ENCODE data around the gene KSR1. TPM values are rescaled to one million over a fixed set of nuclear protein-coding genes. Genes with fewer than 3 reads are reported as not detected.

Gene KSR1
- total RNA-seq, 1 experiment from 2014 or later, result 21.7 TPM

GRCh38 chr17:27488231-27488630, 32.0 kb downstream of the KSR1 start:
- no peaks in the 10 kb centered on the region for H3K27me3 ChIP-seq (ENCODE audit: control insufficient read depth, insufficient read depth, low read length)
- no peak overlapping the region for H3K27ac ChIP-seq (ENCODE audit: low read length)
- in situ Hi-C loops (cut with HindIII; ENCODE audit: low pct_unique_long_range_greater_than_20kb, low sequenced_read_pairs) (no loop called here), intact Hi-C loops (cut with micrococcal nuclease; ENCODE audit: unreplicated experiment) (no loop called here)
- DNase-seq (ENCODE audit: low read depth, low spot score) (no peak), ATAC-seq (no peak)
- no TSS peak for BruUV-seq (replicated peaks)
- H3K4me3 ChIP-seq (ENCODE audit: low read depth in 2 of 2, low read length in 2 of 2), result no peak overlapping the region
- ChIA-PET POLR2A (no interaction called here), CTCF (no interaction called here)
- no peaks in the 10 kb centered on the region for H3K36me3 ChIP-seq (ENCODE audit: control insufficient read depth, insufficient read depth, low read length)
- H3K4me1 ChIP-seq (ENCODE audit: control insufficient read depth, insufficient read depth, low read length), result no peaks in the 10 kb centered on the region
- TF ChIP-seq POLR2AphosphoS5 (IDR thresholded peaks at IDR 0.05; ENCODE audit: low read depth, low read length), result no peak
- no peak for TF ChIP-seq REST (IDR thresholded peaks at IDR 0.05; ENCODE audit: insufficient read depth in 1 of 2, low read depth in 2 of 2, low read length in 1 of 2)
- no peak for TF ChIP-seq TCF7L2 (IDR thresholded peaks at IDR 0.05; ENCODE audit: low read depth, low read length)
- TF ChIP-seq CTCF (IDR thresholded peaks at IDR 0.05), result no peak
- no peak for TF ChIP-seq SIN3A (IDR thresholded peaks at IDR 0.05; ENCODE audit: borderline replicate concordance, insufficient read depth, low read depth, low read length)
- H3K9me3 ChIP-seq (ENCODE audit: control insufficient read depth, insufficient read depth, low read depth, low read length), result no peaks in the 10 kb centered on the region

- in situ Hi-C loops (cut with HindIII; ENCODE audit: low pct_unique_long_range_greater_than_20kb, low sequenced_read_pairs), result no loop called here
- Histone ChIP-seq H3K4me1 (ENCODE audit: control insufficient read depth, insufficient read depth, low read length) (no peaks in the 10 kb centered on the region; the same call in 1 of the 2 replicates), H3K36me3 (ENCODE audit: control insufficient read depth, insufficient read depth, low read length) (no peaks in the 10 kb centered on the region), H3K27ac (ENCODE audit: low read length) (no peak overlapping the region), H3K27me3 (ENCODE audit: control insufficient read depth, insufficient read depth, low read length) (no peaks in the 10 kb centered on the region), H3K9me3 (ENCODE audit: control insufficient read depth, insufficient read depth, low read depth, low read length) (no peaks in the 10 kb centered on the region), H3K4me3 (ENCODE audit: low read depth in 2 of 2, low read length in 2 of 2) (no peak overlapping the region)
- ChIA-PET CTCF (no interaction called here), POLR2A (no interaction called here)
- BruUV-seq (replicated peaks), result no TSS peak
- DNase-seq (ENCODE audit: low read depth, low spot score) (no peak), ATAC-seq (no peak)
- TF ChIP-seq CTCF (IDR thresholded peaks at IDR 0.05) (no peak), POLR2AphosphoS5 (IDR thresholded peaks at IDR 0.05; ENCODE audit: low read depth, low read length) (no peak), REST (IDR thresholded peaks at IDR 0.05; ENCODE audit: insufficient read depth in 1 of 2, low read depth in 2 of 2, low read length in 1 of 2) (no peak), TCF7L2 (IDR thresholded peaks at IDR 0.05; ENCODE audit: low read depth, low read length) (no peak), SIN3A (IDR thresholded peaks at IDR 0.05; ENCODE audit: borderline replicate concordance, insufficient read depth, low read depth, low read length) (no peak)
- intact Hi-C loops (cut with micrococcal nuclease; ENCODE audit: unreplicated experiment), result no loop called here
Observed at GRCh38 chr17:27489045-27489715, 32.9 kb downstream of the KSR1 start.

Data from Panc1 (cell line).